ENCODE data around the gene HOXA6. TPM values are rescaled to one million over a fixed set of nuclear protein-coding genes. Genes with fewer than 3 reads are reported as not detected.

HOXA6 gene
- total and polyA plus RNA-seq, 9 of the 15 experiments (the other 6 are each of a cell fraction or from before 2014, with no cell fraction given) = not detected

DNA sequence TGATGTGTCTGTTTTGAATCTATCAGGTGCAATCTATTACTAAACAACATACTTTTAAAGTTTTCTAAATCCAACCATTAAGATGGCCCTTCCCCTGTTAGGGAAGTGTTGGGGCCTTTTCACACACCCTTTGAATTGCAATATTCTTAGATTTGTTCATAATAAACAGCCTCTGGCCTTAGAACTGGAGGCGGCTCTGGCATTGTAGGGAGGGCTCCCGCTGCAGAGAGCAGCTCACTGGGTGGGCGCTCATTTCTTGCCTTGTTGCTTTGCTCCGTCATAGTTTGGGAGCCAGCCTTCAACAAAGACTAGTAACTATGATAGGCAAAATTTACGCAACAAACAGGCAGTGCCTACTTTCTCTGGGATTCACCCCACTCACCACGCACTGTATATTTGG is 30.8 kb upstream of the HOXA6 start (continued):
- TF ChIP-seq PYGO2 (tag; IDR thresholded peaks at IDR 0.05) (no peak), HSF4 (CRISPR knock-in tag; IDR thresholded peaks at IDR 0.05; ENCODE audit: borderline replicate concordance) (no peak), SNRNP70 (optimal IDR thresholded peaks at IDR 0.05; ENCODE audit: low read depth, low read length) (no peak)

DNA sequence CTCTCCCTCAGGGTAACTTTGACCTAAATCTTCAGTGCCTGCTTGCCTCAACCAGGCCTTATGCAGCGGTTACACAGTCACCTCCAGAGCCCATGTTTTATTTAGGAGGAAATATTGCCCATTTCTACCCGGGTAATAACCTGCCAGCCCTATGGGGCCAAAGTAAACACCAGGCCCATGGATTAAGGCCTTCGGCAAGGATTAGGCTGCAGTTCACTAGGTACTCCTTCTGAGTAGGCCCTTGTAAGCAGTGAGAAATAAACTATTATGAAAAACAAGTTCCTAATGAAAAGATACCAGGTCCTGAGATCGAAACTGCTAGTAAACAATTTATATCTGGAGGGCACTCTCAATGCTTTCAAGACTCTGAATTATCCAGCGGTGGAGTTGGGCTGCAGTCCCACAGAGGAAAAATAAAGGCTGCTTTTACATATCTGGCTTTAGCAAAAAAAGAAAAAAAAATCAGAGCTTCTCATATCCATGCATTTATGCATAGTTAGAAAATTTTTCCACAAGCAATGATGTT is 30.3 kb upstream of the HOXA6 start:
- POLR2A ChIA-PET = no interaction called here
- no peak for TF ChIP-seq TAF1 (IDR thresholded peaks at IDR 0.05; ENCODE audit: control insufficient read depth, extremely low read depth, insufficient read depth, low read length, severe bottlenecking)
- TF ChIP-seq, protein P1, sequence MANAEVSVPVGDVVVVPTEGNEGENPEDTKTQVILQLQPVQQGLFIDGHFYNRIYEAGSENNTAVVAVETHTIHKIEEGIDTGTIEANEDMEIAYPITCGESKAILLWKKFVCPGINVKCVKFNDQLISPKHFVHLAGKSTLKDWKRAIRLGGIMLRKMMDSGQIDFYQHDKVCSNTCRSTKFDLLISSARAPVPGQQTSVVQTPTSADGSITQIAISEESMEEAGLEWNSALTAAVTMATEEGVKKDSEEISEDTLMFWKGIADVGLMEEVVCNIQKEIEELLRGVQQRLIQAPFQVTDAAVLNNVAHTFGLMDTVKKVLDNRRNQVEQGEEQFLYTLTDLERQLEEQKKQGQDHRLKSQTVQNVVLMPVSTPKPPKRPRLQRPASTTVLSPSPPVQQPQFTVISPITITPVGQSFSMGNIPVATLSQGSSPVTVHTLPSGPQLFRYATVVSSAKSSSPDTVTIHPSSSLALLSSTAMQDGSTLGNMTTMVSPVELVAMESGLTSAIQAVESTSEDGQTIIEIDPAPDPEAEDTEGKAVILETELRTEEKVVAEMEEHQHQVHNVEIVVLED (CRISPR knock-in tag; IDR thresholded peaks at IDR 0.05) = no peak
- TF ChIP-seq DACH1 (IDR thresholded peaks at IDR 0.05; ENCODE audit: partially characterized antibody) = no peak
- TF ChIP-seq ZNF717 (CRISPR knock-in tag; IDR thresholded peaks at IDR 0.05) = no peak
- TF ChIP-seq, protein P2, sequence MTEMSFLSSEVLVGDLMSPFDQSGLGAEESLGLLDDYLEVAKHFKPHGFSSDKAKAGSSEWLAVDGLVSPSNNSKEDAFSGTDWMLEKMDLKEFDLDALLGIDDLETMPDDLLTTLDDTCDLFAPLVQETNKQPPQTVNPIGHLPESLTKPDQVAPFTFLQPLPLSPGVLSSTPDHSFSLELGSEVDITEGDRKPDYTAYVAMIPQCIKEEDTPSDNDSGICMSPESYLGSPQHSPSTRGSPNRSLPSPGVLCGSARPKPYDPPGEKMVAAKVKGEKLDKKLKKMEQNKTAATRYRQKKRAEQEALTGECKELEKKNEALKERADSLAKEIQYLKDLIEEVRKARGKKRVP (CRISPR knock-in tag; IDR thresholded peaks at IDR 0.05) = no peak
- TF ChIP-seq, protein P3, sequence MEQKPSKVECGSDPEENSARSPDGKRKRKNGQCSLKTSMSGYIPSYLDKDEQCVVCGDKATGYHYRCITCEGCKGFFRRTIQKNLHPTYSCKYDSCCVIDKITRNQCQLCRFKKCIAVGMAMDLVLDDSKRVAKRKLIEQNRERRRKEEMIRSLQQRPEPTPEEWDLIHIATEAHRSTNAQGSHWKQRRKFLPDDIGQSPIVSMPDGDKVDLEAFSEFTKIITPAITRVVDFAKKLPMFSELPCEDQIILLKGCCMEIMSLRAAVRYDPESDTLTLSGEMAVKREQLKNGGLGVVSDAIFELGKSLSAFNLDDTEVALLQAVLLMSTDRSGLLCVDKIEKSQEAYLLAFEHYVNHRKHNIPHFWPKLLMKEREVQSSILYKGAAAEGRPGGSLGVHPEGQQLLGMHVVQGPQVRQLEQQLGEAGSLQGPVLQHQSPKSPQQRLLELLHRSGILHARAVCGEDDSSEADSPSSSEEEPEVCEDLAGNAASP (IDR thresholded peaks at IDR 0.05) = no peak
- no peak for TF ChIP-seq TAF9B (IDR thresholded peaks at IDR 0.05; ENCODE audit: partially characterized antibody)
- TF ChIP-seq, protein P4, sequence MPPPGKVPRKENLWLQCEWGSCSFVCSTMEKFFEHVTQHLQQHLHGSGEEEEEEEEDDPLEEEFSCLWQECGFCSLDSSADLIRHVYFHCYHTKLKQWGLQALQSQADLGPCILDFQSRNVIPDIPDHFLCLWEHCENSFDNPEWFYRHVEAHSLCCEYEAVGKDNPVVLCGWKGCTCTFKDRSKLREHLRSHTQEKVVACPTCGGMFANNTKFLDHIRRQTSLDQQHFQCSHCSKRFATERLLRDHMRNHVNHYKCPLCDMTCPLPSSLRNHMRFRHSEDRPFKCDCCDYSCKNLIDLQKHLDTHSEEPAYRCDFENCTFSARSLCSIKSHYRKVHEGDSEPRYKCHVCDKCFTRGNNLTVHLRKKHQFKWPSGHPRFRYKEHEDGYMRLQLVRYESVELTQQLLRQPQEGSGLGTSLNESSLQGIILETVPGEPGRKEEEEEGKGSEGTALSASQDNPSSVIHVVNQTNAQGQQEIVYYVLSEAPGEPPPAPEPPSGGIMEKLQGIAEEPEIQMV (tag; conservative IDR thresholded peaks at IDR 0.05; ENCODE audit: low read depth) = no peak
- TF ChIP-seq, protein P5, sequence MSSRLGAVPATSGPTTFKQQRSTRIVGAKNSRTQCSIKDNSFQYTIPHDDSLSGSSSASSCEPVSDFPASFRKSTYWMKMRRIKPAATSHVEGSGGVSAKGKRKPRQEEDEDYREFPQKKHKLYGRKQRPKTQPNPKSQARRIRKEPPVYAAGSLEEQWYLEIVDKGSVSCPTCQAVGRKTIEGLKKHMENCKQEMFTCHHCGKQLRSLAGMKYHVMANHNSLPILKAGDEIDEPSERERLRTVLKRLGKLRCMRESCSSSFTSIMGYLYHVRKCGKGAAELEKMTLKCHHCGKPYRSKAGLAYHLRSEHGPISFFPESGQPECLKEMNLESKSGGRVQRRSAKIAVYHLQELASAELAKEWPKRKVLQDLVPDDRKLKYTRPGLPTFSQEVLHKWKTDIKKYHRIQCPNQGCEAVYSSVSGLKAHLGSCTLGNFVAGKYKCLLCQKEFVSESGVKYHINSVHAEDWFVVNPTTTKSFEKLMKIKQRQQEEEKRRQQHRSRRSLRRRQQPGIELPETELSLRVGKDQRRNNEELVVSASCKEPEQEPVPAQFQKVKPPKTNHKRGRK (tag; IDR thresholded peaks at IDR 0.05) = no peak
- no peak for TF ChIP-seq PCBP1 (IDR thresholded peaks at IDR 0.05; ENCODE audit: low read depth, low read length, poor library complexity, severe bottlenecking)
- TF ChIP-seq NCOA4 (IDR thresholded peaks at IDR 0.05; ENCODE audit: partially characterized antibody) = no peak

More for the DNA sequence above, 30.3 kb upstream of the HOXA6 start:
- Histone ChIP-seq H2AFZ (ENCODE audit: low read depth, low read length) (no peak overlapping the region), H3K9me1 (ENCODE audit: control insufficient read depth, insufficient read depth, low read length) (no peaks in the 10 kb centered on the region), H3K4me3 (no peak overlapping the region), H3K79me2 (ENCODE audit: control insufficient read depth, insufficient read depth, low read length) (no peaks in the 10 kb centered on the region), H3K9ac (ENCODE audit: insufficient read depth in 1 of 2, low read depth in 2 of 2, low read length in 2 of 2) (no peak overlapping the region), H3K27ac (ENCODE audit: extremely low read depth, low read depth, low read length) (no peak overlapping the region), H4K20me1 (replicated peaks; ENCODE audit: control insufficient read depth, insufficient read depth, low read length) (no peaks in the 10 kb centered on the region), H3K36me3 (ENCODE audit: control insufficient read depth, insufficient read depth, low read length) (no peaks in the 10 kb centered on the region), H3K27me3 (ENCODE audit: control insufficient read depth in 2 of 2, insufficient read depth in 2 of 2, low read length in 2 of 2) (peaks cover 29 to 73% of the 10 kb centered on the region in 2 experiments), H3K9me3 (replicated peaks; ENCODE audit: control insufficient read depth, insufficient read depth, low read depth, low read length) (no peaks in the 10 kb centered on the region; the same call in 1 of the 2 replicates), H3K4me1 (replicated peaks in 1 of 2; ENCODE audit: control insufficient read depth in 2 of 2, insufficient read depth in 2 of 2, low read length in 2 of 2) (peaks cover 0 to 7% of the 10 kb centered on the region in 2 experiments; a peak in 1 of 5 replicates), H3K4me2 (ENCODE audit: insufficient read depth, low read length) (no peak overlapping the region)
- WGBS (ENCODE audit: insufficient coverage, low coverage, missing lambda C conversion rate) = 3% methylated on average over 5 of the region's 5 CpGs
- no peak for FAIRE-seq
- intact Hi-C loops (cut with micrococcal nuclease) = no loop called here
- in situ Hi-C loops (cut with MboI) = no loop called here
- no TSS peak for BruUV-seq (replicated peaks)
- no peak for ATAC-seq
- no peak for DNase-seq (ENCODE audit: extremely low read depth in 1 of 4, low spot score in 3 of 4)
- CTCF ChIA-PET (ENCODE audit: low intra/inter-chr PET ratio) = no interaction called here
